ENCODE measurements around the gene PPP5C.
"Not testable (repeated sequence)": the region's sequence is repeated elsewhere in the genome, so short reads cannot be mapped to it uniquely, and the experiment has no call there.

The PPP5C gene

DNA sequence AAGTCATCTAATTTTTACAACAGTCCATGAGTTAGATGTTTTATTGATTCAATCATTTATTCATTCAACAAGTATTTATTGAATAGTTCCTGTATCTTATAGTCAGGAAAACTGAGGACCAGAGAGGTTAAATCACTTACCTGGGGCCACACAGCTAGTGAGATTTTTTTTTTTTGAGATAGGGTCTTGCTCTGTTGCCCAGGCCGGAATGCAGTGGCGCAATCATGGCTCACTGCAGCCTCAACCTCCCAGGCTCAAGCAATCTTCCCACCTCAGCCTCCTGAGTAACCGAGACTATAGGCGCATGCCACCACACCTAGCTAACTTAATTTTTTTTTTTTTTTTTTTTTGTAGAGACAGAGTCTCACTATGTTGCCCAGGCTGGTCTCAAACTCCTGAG is 88.8 kb downstream of the PPP5C start:
- not testable (repeated sequence) for DNase-seq
